Measurements from ENCODE around the gene ZNF341.

Gene ZNF341

DNA sequence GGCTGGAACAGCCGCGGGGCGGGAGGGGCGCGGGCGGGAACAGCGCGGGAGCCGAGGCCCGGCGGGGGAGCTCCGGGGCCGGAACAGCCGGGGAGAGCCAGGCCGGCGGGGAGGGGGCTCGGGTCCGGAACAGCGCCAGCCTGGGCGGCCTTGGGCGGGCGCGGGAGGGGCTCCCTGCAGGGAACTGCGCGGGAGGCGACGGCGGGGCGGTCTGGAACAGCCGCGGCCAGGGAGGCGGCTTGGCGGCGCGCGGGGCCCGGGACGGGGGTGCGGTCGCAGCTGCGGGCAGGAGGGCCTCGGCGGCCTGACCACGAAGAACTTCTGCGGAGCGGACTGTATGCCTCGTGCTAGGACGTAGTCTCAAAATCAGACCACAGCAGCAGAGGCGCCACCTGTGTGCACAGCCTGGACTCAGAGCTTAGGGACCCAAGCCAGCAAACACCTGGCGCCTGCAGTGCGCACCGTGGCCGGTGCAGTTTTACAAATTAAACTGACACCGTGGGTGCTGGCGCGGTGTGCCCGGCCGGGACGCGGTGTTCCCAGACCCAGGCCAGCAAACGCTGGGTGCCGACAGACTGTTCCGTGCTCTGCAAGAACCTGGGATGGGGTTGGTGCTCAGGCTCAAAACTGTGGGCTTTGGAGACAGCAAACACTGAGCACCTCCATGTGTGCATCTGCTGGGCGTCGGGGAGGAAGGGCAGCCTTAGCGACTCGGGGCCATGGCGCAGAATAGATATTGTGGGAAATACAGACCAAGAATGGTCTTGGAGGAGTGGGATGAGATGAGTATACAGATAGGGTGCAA lies 572 bp downstream of the ZNF341 start (continued):
- TF ChIP-seq, protein P1, sequence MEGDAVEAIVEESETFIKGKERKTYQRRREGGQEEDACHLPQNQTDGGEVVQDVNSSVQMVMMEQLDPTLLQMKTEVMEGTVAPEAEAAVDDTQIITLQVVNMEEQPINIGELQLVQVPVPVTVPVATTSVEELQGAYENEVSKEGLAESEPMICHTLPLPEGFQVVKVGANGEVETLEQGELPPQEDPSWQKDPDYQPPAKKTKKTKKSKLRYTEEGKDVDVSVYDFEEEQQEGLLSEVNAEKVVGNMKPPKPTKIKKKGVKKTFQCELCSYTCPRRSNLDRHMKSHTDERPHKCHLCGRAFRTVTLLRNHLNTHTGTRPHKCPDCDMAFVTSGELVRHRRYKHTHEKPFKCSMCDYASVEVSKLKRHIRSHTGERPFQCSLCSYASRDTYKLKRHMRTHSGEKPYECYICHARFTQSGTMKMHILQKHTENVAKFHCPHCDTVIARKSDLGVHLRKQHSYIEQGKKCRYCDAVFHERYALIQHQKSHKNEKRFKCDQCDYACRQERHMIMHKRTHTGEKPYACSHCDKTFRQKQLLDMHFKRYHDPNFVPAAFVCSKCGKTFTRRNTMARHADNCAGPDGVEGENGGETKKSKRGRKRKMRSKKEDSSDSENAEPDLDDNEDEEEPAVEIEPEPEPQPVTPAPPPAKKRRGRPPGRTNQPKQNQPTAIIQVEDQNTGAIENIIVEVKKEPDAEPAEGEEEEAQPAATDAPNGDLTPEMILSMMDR (tag by site-specific recombination; IDR thresholded peaks at IDR 0.05): peak; percentile 64

DNA sequence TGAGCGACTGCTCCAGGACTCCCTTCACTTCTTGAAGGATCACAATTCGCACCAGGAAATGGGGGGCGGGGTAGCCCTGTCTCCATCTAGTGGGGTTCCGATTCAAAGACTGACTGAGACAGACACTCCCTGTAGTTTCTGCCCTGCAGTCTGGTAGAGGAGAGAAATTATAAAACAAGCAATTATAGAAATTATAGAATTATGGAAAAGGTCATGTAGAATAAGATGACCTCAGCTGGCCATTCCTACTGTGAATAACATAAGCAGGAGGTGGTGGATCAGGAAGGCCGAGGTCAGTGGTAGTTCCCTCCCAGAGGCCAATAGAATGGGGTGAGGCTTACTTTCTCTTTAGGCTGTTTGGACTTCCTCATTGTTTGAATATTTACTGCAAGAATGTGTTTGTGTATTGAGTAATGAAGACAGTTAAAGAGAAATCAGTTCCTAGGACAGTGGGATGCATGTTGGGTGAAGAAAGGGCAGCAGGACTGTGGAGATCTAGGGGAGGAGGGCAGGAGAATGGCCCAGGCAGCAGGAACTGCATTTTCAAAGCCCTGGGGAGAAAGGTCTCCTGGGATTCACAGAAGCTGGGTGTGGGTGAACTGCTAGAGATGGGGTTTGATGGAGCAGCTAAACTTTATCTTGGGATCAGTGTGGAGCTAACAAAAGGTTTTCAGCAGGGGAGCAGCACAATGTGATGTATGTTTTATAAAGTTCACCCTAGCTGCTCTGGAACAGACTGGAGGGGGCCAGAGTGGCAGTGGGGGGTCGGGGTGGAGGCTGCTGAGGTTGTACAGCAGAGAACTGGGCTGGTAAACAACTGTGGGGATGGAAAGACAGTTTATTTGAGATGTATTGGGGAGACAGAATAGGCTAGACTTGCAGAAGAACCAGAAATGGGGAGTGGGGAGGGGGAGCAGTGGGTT lies 2.1 kb downstream of the ZNF341 start:
- H3K36me3 ChIP-seq (ENCODE audit: control insufficient read depth in 2 of 2, insufficient read depth in 1 of 2, low read length in 2 of 2): no peaks in the 10 kb centered on the region
- H3K9me3 ChIP-seq (ENCODE audit: control insufficient read depth, insufficient read depth, low read depth, low read length): no peaks in the 10 kb centered on the region
- ChIA-PET POLR2A (no interaction called here), CTCF (interaction anchor here (0.6 kb wide), 1 partner anchor 69 kb away, joined by 3 read pairs; no protein-coding TSS in a partner anchor)
- TF ChIP-seq ZNF433 (tag by site-specific recombination; IDR thresholded peaks at IDR 0.05; ENCODE audit: low read depth) (no peak), ZNF341 (tag by site-specific recombination; IDR thresholded peaks at IDR 0.05; ENCODE audit: low read depth) (peak; percentile 44; the same call in 1 of the 2 replicates), ZNF138 (tag by site-specific recombination; IDR thresholded peaks at IDR 0.05; ENCODE audit: borderline replicate concordance) (no peak), ZNF514 (tag by site-specific recombination; IDR thresholded peaks at IDR 0.05) (no peak), GLIS1 (tag by site-specific recombination; IDR thresholded peaks at IDR 0.05) (peak; percentile 91), GLIS2 (tag by site-specific recombination; IDR thresholded peaks at IDR 0.05) (peak; percentile 40; the same call in 1 of the 2 replicates), ZIC2 (tag by site-specific recombination; IDR thresholded peaks at IDR 0.05) (peak; percentile 89), ZFHX2 (tag by site-specific recombination; conservative IDR thresholded peaks at IDR 0.05) (no peak), PRDM1 (tag by site-specific recombination; IDR thresholded peaks at IDR 0.05) (peak; percentile 41; the same call in 1 of the 2 replicates), HOXD13 (CRISPR knock-in tag; IDR thresholded peaks at IDR 0.05; ENCODE audit: borderline replicate concordance) (0 out of 2 replicates have a peak, but pooled peaks have one; percentile 29)
- TF ChIP-seq, protein P2, sequence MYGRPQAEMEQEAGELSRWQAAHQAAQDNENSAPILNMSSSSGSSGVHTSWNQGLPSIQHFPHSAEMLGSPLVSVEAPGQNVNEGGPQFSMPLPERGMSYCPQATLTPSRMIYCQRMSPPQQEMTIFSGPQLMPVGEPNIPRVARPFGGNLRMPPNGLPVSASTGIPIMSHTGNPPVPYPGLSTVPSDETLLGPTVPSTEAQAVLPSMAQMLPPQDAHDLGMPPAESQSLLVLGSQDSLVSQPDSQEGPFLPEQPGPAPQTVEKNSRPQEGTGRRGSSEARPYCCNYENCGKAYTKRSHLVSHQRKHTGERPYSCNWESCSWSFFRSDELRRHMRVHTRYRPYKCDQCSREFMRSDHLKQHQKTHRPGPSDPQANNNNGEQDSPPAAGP (tag by site-specific recombination; IDR thresholded peaks at IDR 0.05): no peak
- no peak overlapping the region for H3K27ac ChIP-seq (ENCODE audit: extremely low read depth, low read depth, low read length)
- no peak overlapping the region for H3K4me3 ChIP-seq (ENCODE audit: low read depth, low read length)
- no peaks in the 10 kb centered on the region for H3K4me1 ChIP-seq (ENCODE audit: control insufficient read depth, insufficient read depth, low read length)

DNA sequence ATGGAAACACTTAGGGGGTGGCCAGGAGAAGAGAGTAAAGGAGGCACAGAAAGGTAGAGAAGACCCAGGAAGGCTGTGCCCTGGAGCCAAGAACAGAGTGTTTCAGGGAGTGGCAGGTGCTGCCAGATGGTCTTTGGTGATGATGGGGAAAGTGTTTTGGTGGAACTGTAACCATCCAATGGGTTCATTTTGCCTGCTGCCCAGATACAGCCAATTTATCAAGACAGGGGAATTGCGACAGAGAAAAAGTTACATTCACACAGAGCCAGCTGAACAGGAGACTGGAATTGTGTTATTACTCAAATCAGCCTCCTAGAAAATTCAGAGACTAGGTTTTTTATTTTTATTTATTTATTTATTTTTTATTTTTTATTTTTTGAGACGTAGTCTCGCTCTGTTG lies 5.2 kb downstream of the ZNF341 start:
- ChIA-PET POLR2A (no interaction called here), CTCF (no interaction called here)
- H3K36me3 ChIP-seq (ENCODE audit: control insufficient read depth in 2 of 2, insufficient read depth in 1 of 2, low read length in 2 of 2): no peaks in the 10 kb centered on the region
- H3K27ac ChIP-seq (ENCODE audit: extremely low read depth, low read depth, low read length): no peak overlapping the region
- no peaks in the 10 kb centered on the region for H3K9me3 ChIP-seq (ENCODE audit: control insufficient read depth, insufficient read depth, low read depth, low read length)
- no peak overlapping the region for H3K4me3 ChIP-seq (ENCODE audit: low read depth, low read length)
- TF ChIP-seq ZNF610 (tag by site-specific recombination; IDR thresholded peaks at IDR 0.05; ENCODE audit: borderline replicate concordance) (0 out of 2 replicates have a peak, but pooled peaks have one; percentile 36), SETDB1 (IDR thresholded peaks at IDR 0.05; ENCODE audit: insufficient read length, low read length) (peak; percentile 95)
- TF ChIP-seq, protein P3, sequence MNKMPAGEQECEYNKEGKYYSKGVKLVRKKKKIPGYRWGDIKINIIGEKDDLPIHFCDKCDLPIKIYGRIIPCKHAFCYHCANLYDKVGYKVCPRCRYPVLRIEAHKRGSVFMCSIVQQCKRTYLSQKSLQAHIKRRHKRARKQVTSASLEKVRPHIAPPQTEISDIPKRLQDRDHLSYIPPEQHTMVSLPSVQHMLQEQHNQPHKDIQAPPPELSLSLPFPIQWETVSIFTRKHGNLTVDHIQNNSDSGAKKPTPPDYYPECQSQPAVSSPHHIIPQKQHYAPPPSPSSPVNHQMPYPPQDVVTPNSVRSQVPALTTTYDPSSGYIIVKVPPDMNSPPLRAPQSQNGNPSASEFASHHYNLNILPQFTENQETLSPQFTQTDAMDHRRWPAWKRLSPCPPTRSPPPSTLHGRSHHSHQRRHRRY (tag by site-specific recombination; IDR thresholded peaks at IDR 0.05): no peak
- TF ChIP-seq, protein P4, sequence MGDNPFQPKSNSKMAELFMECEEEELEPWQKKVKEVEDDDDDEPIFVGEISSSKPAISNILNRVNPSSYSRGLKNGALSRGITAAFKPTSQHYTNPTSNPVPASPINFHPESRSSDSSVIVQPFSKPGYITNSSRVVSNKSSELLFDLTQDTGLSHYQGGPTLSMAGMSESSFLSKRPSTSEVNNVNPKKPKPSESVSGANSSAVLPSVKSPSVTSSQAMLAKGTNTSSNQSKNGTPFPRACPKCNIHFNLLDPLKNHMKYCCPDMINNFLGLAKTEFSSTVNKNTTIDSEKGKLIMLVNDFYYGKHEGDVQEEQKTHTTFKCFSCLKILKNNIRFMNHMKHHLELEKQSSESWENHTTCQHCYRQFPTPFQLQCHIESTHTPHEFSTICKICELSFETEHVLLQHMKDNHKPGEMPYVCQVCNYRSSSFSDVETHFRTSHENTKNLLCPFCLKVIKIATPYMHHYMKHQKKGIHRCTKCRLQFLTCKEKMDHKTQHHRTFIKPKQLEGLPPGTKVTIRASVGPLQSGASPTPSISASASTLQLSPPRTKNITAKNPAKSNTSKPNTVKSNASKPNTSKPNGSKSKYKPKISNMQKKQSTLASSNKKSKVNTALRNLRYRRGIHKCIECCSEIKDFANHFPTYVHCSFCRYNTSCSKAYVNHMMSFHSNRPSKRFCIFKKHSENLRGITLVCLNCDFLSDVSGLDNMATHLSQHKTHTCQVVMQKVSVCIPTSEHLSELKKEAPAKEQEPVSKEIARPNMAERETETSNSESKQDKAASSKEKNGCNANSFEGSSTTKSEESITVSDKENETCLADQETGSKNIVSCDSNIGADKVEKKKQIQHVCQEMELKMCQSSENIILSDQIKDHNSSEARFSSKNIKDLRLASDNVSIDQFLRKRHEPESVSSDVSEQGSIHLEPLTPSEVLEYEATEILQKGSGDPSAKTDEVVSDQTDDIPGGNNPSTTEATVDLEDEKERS (tag by site-specific recombination; IDR thresholded peaks at IDR 0.05): peak; percentile 64; the same call in 1 of the 2 replicates
- H3K4me1 ChIP-seq (ENCODE audit: control insufficient read depth, insufficient read depth, low read length): no peaks in the 10 kb centered on the region

Measured in HEK293 (cell line).